H1 (cell line): ENCODE results near the gene RASGRP3. TPM values are rescaled to one million over a fixed set of nuclear protein-coding genes. Genes with fewer than 3 reads are reported as not detected.

Source experiments
- CTCF ChIA-PET: fragments of 300-600 bp; sonication (Branson Sonifier 250); formaldehyde crosslinking; loops from one replicate; lab custom pipeline; 2021; ENCODE audit not compliant: partially characterized antibody; lab: Charles Lee
- POLR2A ChIA-PET: fragments of 300-600 bp; sonication (Branson Sonifier 250); formaldehyde crosslinking; loops from one replicate; lab custom pipeline; 2021; ENCODE audit warnings: inconsistent platforms; ENCODE audit not compliant: partially characterized antibody; lab: Charles Lee
- DNase-seq, 2 experiments: peaks; one replicate each; pipeline versions ENCODE4 v3.0.0 to v3.0.0-alpha.2; 2010 to 2022; ENCODE audit warnings: low spot score in 2 of 2, low read depth in 1 of 2, mixed read lengths in 1 of 2
- FAIRE-seq: peaks from 2 replicates; lab custom pipeline; 2011; peaks lifted over from hg19 to GRCh38; lab: Jason Lieb, UNC
- H2AFZ ChIP-seq: 2 replicates; pipeline ENCODE4 v1.8.1; 2012; ENCODE audit warnings: low read length, inconsistent platforms
- H2AK5ac ChIP-seq: 2 replicates; pipeline ENCODE4 v1.6.1; 2013; ENCODE audit warnings: low read depth, low read length
- H2BK120ac ChIP-seq: replicated peaks from 2 replicates; pipeline ENCODE3; 2013; ENCODE audit warnings: low read depth, low read length, inconsistent platforms
- H2BK12ac ChIP-seq: 2 replicates; pipeline ENCODE4 v1.6.1; 2013; ENCODE audit warnings: low read depth, low read length
- H2BK15ac ChIP-seq: 2 replicates; pipeline ENCODE4 v1.6.1; 2013; ENCODE audit warnings: low read length
- H2BK20ac ChIP-seq: 2 replicates; pipeline ENCODE4 v1.6.1; 2013; ENCODE audit warnings: low read length
- H2BK5ac ChIP-seq: 2 replicates; pipeline ENCODE4 v1.6.1; 2013; ENCODE audit warnings: low read depth, low read length
- H3K14ac ChIP-seq: 2 replicates; pipeline ENCODE4 v1.6.1; 2013; ENCODE audit warnings: inconsistent platforms; ENCODE audit not compliant: insufficient read length
- H3K18ac ChIP-seq: 2 replicates; pipeline ENCODE4 v1.6.1; 2013; ENCODE audit warnings: low read length; ENCODE audit errors: extremely low read depth
- H3K23ac ChIP-seq: 2 replicates; pipeline ENCODE4 v1.6.1; 2013; ENCODE audit warnings: inconsistent platforms; ENCODE audit not compliant: insufficient read length
- H3K23me2 ChIP-seq: 2 replicates; pipeline ENCODE4 v1.6.1; 2013; ENCODE audit warnings: low read depth, low read length
- H3K27ac ChIP-seq: 2 replicates; pipeline ENCODE4 v1.6.1; 2011; ENCODE audit warnings: low read depth, low read length, inconsistent platforms
- H3K27me3 ChIP-seq, 4 experiments: replicated peaks in 1 of 4; 1 replicate in 1 of 4; 2 replicates in 3 of 4; pipeline versions ENCODE4 v1.6.1 to v1.8.1; 2011 to 2013; ENCODE audit warnings: low read length in 3 of 4, mild to moderate bottlenecking in 3 of 4, inconsistent platforms in 2 of 4, mixed read lengths in 2 of 4, moderate library complexity in 1 of 4; ENCODE audit not compliant: control insufficient read depth in 3 of 4, insufficient read depth in 3 of 4; ENCODE audit errors: extremely low read depth in 1 of 4
- H3K36me3 ChIP-seq, 4 experiments: 2 replicates each; pipeline versions ENCODE4 v1.6.1 to v1.8.1; 2011 to 2013; ENCODE audit warnings: mild to moderate bottlenecking in 4 of 4, low read length in 3 of 4, moderate library complexity in 2 of 4, control low read depth in 1 of 4, inconsistent platforms in 1 of 4; ENCODE audit not compliant: insufficient read depth in 4 of 4, control insufficient read depth in 2 of 4
- H3K4ac ChIP-seq: replicated peaks from 2 replicates; pipeline ENCODE3; 2013; ENCODE audit warnings: low read length, low read depth, mixed read lengths, inconsistent platforms; ENCODE audit not compliant: insufficient read length
- H3K4me1 ChIP-seq, 4 experiments: replicated peaks in 1 of 4; 1 replicate in 1 of 4; 2 replicates in 3 of 4; pipeline versions ENCODE4 v1.6.1 to v1.8.1; 2011 to 2013; ENCODE audit warnings: low read length in 3 of 4, inconsistent platforms in 2 of 4, mixed read lengths in 1 of 4; ENCODE audit not compliant: insufficient read depth in 4 of 4, control insufficient read depth in 3 of 4
- H3K4me2 ChIP-seq, 2 experiments: 2 replicates each; pipeline versions ENCODE4 v1.6.1 to v1.8.1; 2011 to 2013; ENCODE audit warnings: low read depth in 2 of 2, low read length in 2 of 2, control low read depth in 1 of 2, inconsistent platforms in 1 of 2, mild to moderate bottlenecking in 1 of 2; ENCODE audit not compliant: insufficient read depth in 1 of 2
- H3K4me3 ChIP-seq, 4 experiments: fragments of 200-600, 300-600 bp in 1 of 4; sonication (generic), shearing (Covaris generic), sonication (Bioruptor Twin) in 1 of 4; 2 replicates each; pipeline versions ENCODE4 v1.5.1 to v1.8.1; 2011 to 2016; ENCODE audit warnings: low read length in 4 of 4, low read depth in 3 of 4, control low read depth in 2 of 4, inconsistent platforms in 2 of 4, mild to moderate bottlenecking in 2 of 4, mixed read lengths in 1 of 4, moderate library complexity in 1 of 4; ENCODE audit not compliant: insufficient read depth in 2 of 4; ENCODE audit errors: extremely low read depth in 1 of 4
- H3K56ac ChIP-seq: replicated peaks from 2 replicates; pipeline ENCODE3; 2013; ENCODE audit warnings: low read depth, mild to moderate bottlenecking, mixed read lengths, low read length, inconsistent platforms; ENCODE audit not compliant: insufficient read length
- H3K79me1 ChIP-seq: 2 replicates; pipeline ENCODE4 v1.6.1; 2013; ENCODE audit warnings: low read depth, low read length, control low read depth
- H3K79me2 ChIP-seq, 2 experiments: 2 replicates each; pipeline versions ENCODE4 v1.6.1 to v1.8.1; 2012 to 2013; ENCODE audit warnings: low read length in 2 of 2, mild to moderate bottlenecking in 2 of 2, inconsistent platforms in 1 of 2; ENCODE audit not compliant: insufficient read depth in 2 of 2, control insufficient read depth in 1 of 2
- H3K9ac ChIP-seq, 4 experiments: replicated peaks in 1 of 4; 1 replicate in 1 of 4; 2 replicates in 3 of 4; pipeline versions ENCODE4 v1.6.1 to v1.8.1; 2011 to 2013; ENCODE audit warnings: low read depth in 3 of 4, low read length in 3 of 4, control low read depth in 2 of 4, mild to moderate bottlenecking in 2 of 4, moderate library complexity in 2 of 4, inconsistent platforms in 1 of 4; ENCODE audit errors: extremely low read depth in 1 of 4
- H3K9me3 ChIP-seq, 2 experiments: 2 replicates each; pipeline versions ENCODE4 v1.6.1 to v1.8.1; 2012 to 2013; ENCODE audit warnings: mild to moderate bottlenecking in 2 of 2, moderate library complexity in 2 of 2, control low read depth in 1 of 2, inconsistent platforms in 1 of 2, low read depth in 1 of 2, low read length in 1 of 2, mixed read lengths in 1 of 2; ENCODE audit not compliant: insufficient read depth in 2 of 2
- H4K20me1 ChIP-seq, 2 experiments: replicated peaks in 1 of 2; 2 replicates each; pipeline versions ENCODE3 to v1.8.1; 2011 to 2013; ENCODE audit warnings: inconsistent platforms in 2 of 2, low read length in 2 of 2, mild to moderate bottlenecking in 1 of 2; ENCODE audit not compliant: insufficient read depth in 2 of 2, control insufficient read depth in 1 of 2
- H4K5ac ChIP-seq: 2 replicates; pipeline ENCODE4 v1.6.1; 2013; ENCODE audit warnings: low read length, low read depth, mixed read lengths, inconsistent platforms; ENCODE audit not compliant: insufficient read length
- H4K8ac ChIP-seq: 2 replicates; pipeline ENCODE4 v1.8.0; 2013; ENCODE audit warnings: mild to moderate bottlenecking, moderate library complexity, low read length, inconsistent platforms; ENCODE audit not compliant: insufficient read depth; ENCODE audit errors: extremely low read depth
- H4K91ac ChIP-seq: replicated peaks from 2 replicates; pipeline ENCODE3; 2013; ENCODE audit warnings: low read length, mixed read lengths, inconsistent platforms; ENCODE audit not compliant: insufficient read length
- BCL11A ChIP-seq, 2 experiments: IDR thresholded peaks; one replicate each; pipeline ENCODE4 v1.6.1; 2011; ENCODE audit warnings: low read depth in 2 of 2, low read length in 2 of 2, mild to moderate bottlenecking in 2 of 2
- CBX5 ChIP-seq: fragments of 300-800, 300-1000 bp; sonication (generic); IDR thresholded peaks from 2 replicates; pipeline ENCODE4 v1.7.1; 2016; ENCODE audit warnings: antibody characterized with exemption, low read length, low read depth
- EZH2 ChIP-seq: fragments of 200-600 bp; sonication (generic); IDR thresholded peaks from 2 replicates; pipeline ENCODE4 v1.7.1; 2012; ENCODE audit warnings: low read depth, mild to moderate bottlenecking, moderate library complexity, low read length, inconsistent platforms; ENCODE audit not compliant: severe bottlenecking
- KDM1A ChIP-seq: fragments of 200-600, 300-600 bp; sonication (generic); IDR thresholded peaks from 2 replicates; pipeline ENCODE4 v1.7.1; 2016; ENCODE audit warnings: mild to moderate bottlenecking, low read length, borderline replicate concordance
- POLR2AphosphoS5 ChIP-seq: IDR thresholded peaks from 2 replicates; pipeline ENCODE4 v1.6.1; 2011; ENCODE audit warnings: low read depth, low read length
- RAD21 ChIP-seq, 2 experiments: IDR thresholded peaks in 1 of 2; conservative IDR thresholded peaks in 1 of 2; 2 replicates each; pipeline ENCODE4 v1.6.1; 2011; ENCODE audit warnings: low read depth in 2 of 2, low read length in 2 of 2, improper control_type of control experiment in 1 of 2, inconsistent platforms in 1 of 2, mild to moderate bottlenecking in 1 of 2, moderate library complexity in 1 of 2
- RFX5 ChIP-seq: IDR thresholded peaks from 2 replicates; pipeline ENCODE4 v1.6.1; 2011; ENCODE audit warnings: low read depth, low read length, improper control_type of control experiment, borderline replicate concordance
- SAP30 ChIP-seq: fragments of 300-600 bp; sonication (generic); IDR thresholded peaks from 2 replicates; pipeline ENCODE4 v1.7.1; 2012; ENCODE audit warnings: low read length, moderate library complexity, mild to moderate bottlenecking, inconsistent platforms; ENCODE audit not compliant: insufficient read depth, insufficient replicate concordance
- TBP ChIP-seq: IDR thresholded peaks from 2 replicates; pipeline ENCODE4 v1.6.1; 2011; ENCODE audit warnings: low read depth, low read length, improper control_type of control experiment
- TCF12 ChIP-seq: IDR thresholded peaks from 2 replicates; pipeline ENCODE4 v1.6.1; 2011; ENCODE audit warnings: low read depth, mild to moderate bottlenecking, low read length
- TEAD4 ChIP-seq: IDR thresholded peaks from 2 replicates; pipeline ENCODE4 v1.6.1; 2012; ENCODE audit warnings: low read depth, low read length, inconsistent platforms, mixed read lengths
- WGBS, 2 experiments: shearing (Covaris generic) in 1 of 2; methylation state at CpG; one replicate each; pipeline versions ENCODE4 v1.1.6 to v1.1.7; 2013 to 2015; ENCODE audit warnings: low lambda C conversion rate in 2 of 2, mixed read lengths in 2 of 2, inconsistent platforms in 1 of 2, low coverage in 1 of 2, missing lambda C conversion rate in 1 of 2; ENCODE audit not compliant: insufficient replicate concordance in 2 of 2, insufficient coverage in 1 of 2, insufficient read length in 1 of 2; ENCODE audit errors: extremely low coverage in 1 of 2, missing lambda C conversion rate in 1 of 2; 5-methylcytosine and 5-hydroxymethylcytosine counted together
- polyA plus RNA-seq, 7 experiments: library from polyadenylated mRNA; depleted of rRNA in 3 of 7; stranded (reverse) in 5 of 7; unstranded in 2 of 7; fragments of >200 nt in 5 of 7; fragments of 200-250 nt in 2 of 7; gene quantifications; 1 replicate in 5 of 7; 2 replicates in 1 of 7; 4 replicates in 1 of 7; pipeline versions ENCODE4 v1.2.1 to v1.2.3, GENCODE V29; 2011 to 2013; ENCODE audit warnings: missing spikeins in 2 of 7, mixed read lengths in 2 of 7
- total RNA-seq: library from RNA; stranded (reverse); fragmentation: NEBNext Ultra II Directional; extraction: Animal tissue kit (Norgen Biotek cat#: 25700); gene quantifications from 2 replicates; pipeline ENCODE4 v1.2.1, GENCODE V29; 2021
- TF ChIP-seq, protein P1 (sequence below): IDR thresholded peaks from 2 replicates; pipeline ENCODE4 v1.6.1; 2012; ENCODE audit warnings: inconsistent platforms

Gene RASGRP3
- total and polyA plus RNA-seq, 2 of the 8 experiments (the other 6 are each of a cell fraction or from before 2014, with no cell fraction given), result 0.06 TPM; not detected in 1

DNA sequence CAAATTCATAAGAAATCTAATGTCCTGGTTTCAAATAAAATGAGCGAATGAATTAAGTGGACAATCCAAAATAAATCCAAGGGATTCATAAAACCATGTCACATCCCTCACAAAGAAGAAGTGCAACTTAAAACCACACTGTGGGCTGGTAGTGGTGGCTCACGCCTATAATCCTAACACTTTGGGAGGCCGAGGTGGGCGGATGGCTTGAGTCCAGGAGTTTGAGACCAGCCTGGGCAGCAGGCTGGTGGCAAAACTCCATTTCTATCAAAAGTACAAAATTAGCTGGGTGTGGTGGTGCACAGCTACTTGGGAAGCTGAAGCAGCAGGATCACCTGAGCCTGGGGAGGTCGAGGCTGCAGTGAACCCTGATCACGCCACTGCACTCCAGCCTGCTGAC is 97.2 kb downstream of the RASGRP3 start:
- Histone ChIP-seq H3K27ac (no peak overlapping the region), H4K20me1 (no peaks in the 10 kb centered on the region), H3K4me1 (peaks cover 0 to 7% (median 0%) of the 10 kb centered on the region in 4 experiments; a peak in 1 of 7 replicates), H2AK5ac (no peak overlapping the region), H3K18ac (no peak overlapping the region), H3K23me2 (no peaks in the 10 kb centered on the region), H3K4me3 (no peak overlapping the region), H3K23ac (no peak overlapping the region), H2BK15ac (no peak overlapping the region), H4K5ac (no peak overlapping the region), H3K79me1 (no peaks in the 10 kb centered on the region), H3K79me2 (no peaks in the 10 kb centered on the region), H3K4me2 (no peak overlapping the region), H3K14ac (no peak overlapping the region), H3K9me3 (no peaks in the 10 kb centered on the region), H2BK5ac (no peak overlapping the region), H2BK20ac (no peak overlapping the region), H4K8ac (no peak overlapping the region), H3K27me3 (no peaks in the 10 kb centered on the region), H3K36me3 (no peaks in the 10 kb centered on the region), H2BK12ac (no peak overlapping the region), H3K4ac (no peak overlapping the region), H2BK120ac (no peak overlapping the region), H4K91ac (no peak overlapping the region), H3K9ac (no peak overlapping the region), H2AFZ (no peak overlapping the region), H3K56ac (no peak overlapping the region)
- POLR2A ChIA-PET, result no interaction called here
- DNase-seq (no peak), FAIRE-seq (no peak)
- WGBS, 2 experiments, result 81% methylated on average over 6 of the region's 6 CpGs; no CpG with 5 or more reads in 1 of the 2 experiments
- CTCF ChIA-PET, result interaction anchor here (1.6 kb wide), 1 partner anchor 9 kb away, joined by 6 read pairs; no protein-coding TSS in a partner anchor
- TF ChIP-seq RAD21 (IDR thresholded peaks at IDR 0.05 in 1 of 2, conservative IDR thresholded peaks at IDR 0.05 in 1 of 2; ENCODE audit: low read depth in 2 of 2, low read length in 2 of 2) (no peak), TBP (no peak), KDM1A (no peak), TCF12 (no peak), CBX5 (no peak), SAP30 (no peak), BCL11A (IDR thresholded peaks at IDR 0.05; ENCODE audit: low read depth in 2 of 2, low read length in 2 of 2) (no peak), EZH2 (no peak), RFX5 (no peak), POLR2AphosphoS5 (no peak), TEAD4 (no peak)
- TF ChIP-seq, protein P1, sequence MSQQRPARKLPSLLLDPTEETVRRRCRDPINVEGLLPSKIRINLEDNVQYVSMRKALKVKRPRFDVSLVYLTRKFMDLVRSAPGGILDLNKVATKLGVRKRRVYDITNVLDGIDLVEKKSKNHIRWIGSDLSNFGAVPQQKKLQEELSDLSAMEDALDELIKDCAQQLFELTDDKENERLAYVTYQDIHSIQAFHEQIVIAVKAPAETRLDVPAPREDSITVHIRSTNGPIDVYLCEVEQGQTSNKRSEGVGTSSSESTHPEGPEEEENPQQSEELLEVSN, result no peak
